NCI-H2196 treated with DMSO at 0.1 percent for 48 hours (cell line): ENCODE data around the gene MEGF11.
"Not testable (repeated sequence)": the region's sequence is repeated elsewhere in the genome, so short reads cannot be mapped to it uniquely, and the experiment has no call there.

Source experiments
- DNase-seq: peaks from one replicate; lab custom pipeline; 2025; ENCODE audit not compliant: unreplicated experiment; lab: John Stamatoyannopoulos, UW

Gene MEGF11

DNA sequence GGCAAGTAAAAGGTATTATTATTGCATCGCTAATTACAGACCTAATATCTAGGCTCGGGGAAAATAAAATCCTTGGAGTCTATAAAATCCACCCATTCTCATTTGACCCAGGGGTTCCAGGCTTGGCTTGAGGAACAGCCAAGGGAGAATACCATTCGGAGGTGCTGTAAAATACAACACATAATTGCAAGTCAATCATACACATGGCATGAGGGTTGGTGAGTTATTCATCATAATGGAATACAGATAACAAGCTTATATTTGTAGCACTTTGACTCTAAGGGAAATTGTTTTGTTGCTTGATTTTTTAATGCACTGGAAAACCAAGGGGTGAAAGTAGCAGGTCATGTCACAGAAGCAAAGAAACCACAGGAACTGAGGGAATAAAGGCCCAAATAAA, 23.0 kb upstream of the MEGF11 start:
- DNase-seq, result no peak

DNA sequence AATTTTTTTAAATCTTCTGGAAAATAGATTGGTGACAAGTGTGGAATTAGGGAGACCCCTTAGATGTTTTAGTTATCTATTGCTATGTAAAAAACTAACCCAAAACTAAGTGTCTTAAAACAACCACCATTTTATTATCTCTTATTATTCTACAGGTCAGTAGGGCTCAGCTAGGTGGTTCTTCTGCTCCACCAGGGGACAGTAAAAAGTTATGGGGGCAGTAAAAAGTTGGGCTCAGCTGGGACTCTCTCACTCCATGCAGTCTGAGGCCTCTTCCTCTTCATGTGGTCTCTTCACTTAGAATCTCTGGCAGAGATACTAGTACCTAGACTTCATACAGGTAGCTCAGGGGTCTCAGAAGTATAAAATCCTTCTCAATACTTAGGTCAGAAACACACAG, 21.8 kb upstream of the MEGF11 start:
- no peak for DNase-seq

DNA sequence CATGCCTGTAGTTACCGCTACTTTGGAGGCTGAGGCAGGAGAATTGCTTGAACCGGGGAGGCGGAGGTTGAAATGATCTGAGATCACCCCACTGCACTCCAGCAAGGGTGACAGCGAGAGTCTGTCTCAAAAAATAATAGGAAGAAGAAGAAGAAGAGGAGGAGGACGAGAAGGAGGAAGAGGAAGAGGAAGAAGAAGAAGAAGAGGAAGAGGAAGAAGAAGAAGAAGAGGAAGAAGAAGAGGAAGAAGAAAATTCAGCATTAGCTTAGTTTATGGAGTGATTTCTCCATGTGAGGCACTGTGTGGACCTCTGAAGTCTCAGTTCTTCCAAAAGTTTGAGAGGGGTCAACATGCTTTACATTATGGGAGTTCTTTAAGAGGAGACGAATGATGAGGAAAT, 17.4 kb upstream of the MEGF11 start:
- no peak for DNase-seq

DNA sequence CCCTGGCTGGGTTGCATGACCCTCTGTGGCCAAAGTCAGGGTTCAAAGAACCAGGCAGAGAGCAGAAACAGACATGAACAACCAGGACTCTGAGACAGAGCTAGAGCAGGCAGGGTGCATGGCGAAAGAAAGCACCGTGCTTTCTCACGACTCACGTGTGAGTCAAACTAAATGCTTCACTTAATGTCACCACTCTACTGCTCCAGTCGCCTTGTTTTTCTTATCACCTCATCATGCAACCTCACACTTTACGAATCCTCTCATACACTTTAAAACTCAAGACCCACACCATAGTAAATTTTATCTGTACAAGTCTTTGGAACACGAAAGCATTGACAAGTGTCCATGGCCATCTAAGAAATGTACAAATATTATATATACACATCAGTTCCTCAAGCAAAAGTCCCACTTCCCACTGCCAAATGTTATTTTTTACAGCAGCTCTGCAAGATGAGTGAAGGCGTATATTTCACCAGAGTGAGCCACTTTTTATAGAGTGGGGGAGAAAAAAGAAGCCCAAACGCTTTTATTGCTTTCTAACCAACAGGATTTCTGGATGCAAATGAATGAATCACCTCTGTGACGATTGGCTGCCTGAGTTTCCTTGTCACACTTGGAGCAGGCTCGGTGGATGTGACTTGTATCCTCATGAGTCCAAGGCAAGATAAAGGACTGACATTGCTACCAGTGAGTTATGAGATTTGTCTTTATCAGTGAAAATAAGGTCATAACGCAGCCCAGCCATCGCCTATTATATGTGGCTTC, 16.0 kb upstream of the MEGF11 start:
- no peak for DNase-seq

DNA sequence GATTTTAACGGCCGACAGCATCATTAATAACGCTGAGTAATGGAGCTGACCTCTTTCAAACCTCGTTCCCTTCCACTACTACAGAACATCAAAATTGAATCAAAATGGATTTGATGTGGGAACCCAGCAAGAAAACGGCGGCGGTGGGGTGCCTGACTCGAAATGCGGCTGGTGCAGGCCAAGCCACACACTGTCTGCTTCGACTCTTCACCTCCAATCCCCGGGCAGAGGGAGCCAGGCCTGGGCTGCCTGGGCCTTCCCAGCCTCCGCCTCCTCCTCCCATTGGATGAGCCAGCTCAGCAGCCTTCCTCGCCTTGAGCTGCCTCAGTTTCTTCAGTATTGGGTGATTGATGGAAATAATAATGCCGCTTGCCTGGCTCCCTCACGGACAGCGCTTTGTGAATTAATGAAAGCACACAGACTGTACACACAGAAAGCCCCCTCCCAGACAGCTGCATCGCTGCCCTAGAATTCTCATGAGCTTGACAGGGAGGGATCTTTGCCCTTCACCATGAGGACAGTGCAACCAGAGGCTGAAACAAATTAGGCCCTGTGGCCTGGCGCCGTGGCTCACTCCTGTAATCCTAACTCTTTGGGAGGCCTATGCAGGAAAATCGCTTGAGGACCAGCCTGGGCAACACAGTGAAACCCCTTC, 11.4 kb upstream of the MEGF11 start:
- DNase-seq, result no peak

DNA sequence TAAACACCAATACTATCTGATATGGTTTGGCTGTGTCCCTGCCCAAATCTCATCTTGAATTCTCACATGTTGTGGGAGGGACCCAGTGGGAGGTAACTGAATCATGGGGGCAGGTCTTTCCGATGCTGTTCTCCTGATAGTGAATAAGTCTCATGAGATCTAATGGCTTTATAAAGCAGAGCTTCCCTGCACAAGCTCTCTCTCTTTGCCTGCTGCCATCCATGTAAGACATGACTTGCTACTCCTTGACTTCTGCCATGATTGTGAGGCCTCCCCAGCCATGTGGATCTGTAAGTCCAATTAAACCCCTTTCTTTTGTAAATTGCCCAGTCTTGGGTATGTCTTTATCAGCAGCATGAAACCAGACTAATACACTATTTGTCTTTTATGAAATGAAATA, 9.3 kb upstream of the MEGF11 start:
- not testable (repeated sequence) for DNase-seq

DNA sequence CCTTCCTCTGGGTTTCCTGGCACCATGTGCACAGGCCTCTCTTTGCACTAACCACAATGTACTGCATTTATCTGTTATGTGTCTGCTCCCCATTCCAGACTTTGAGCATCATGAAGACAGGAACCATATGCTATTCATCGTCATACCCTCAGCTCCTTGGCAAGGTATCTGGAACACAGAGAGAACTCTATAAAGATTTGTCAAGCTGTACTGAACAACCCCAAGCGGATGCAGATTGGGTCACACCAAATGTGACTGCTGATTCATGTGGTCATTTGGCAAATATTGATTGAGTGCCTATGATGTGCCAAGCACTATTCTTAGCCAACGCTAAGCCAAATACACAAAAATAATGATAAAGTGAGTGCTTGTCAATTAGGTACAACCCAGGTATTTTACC, 7.5 kb upstream of the MEGF11 start:
- no peak for DNase-seq

DNA sequence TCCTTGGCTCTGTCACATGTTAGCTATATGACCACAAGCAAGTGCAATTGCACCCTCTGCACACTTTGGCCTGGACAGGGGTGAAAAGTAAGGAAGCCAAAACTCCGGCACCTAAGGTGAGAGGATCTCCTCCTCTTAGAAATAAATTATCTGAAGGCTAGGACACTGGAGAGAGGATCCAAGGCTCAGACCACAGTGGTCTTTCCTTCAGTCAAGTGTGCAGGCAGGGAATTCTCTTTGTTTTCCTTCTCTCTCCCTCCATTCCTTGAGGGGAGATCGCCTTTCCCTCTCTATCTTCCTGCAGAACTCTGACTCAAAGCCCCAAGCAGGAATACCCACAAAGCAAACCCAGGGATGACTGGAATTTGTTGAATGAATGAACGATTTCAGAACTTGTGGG, 3.1 kb upstream of the MEGF11 start:
- no peak for DNase-seq

DNA sequence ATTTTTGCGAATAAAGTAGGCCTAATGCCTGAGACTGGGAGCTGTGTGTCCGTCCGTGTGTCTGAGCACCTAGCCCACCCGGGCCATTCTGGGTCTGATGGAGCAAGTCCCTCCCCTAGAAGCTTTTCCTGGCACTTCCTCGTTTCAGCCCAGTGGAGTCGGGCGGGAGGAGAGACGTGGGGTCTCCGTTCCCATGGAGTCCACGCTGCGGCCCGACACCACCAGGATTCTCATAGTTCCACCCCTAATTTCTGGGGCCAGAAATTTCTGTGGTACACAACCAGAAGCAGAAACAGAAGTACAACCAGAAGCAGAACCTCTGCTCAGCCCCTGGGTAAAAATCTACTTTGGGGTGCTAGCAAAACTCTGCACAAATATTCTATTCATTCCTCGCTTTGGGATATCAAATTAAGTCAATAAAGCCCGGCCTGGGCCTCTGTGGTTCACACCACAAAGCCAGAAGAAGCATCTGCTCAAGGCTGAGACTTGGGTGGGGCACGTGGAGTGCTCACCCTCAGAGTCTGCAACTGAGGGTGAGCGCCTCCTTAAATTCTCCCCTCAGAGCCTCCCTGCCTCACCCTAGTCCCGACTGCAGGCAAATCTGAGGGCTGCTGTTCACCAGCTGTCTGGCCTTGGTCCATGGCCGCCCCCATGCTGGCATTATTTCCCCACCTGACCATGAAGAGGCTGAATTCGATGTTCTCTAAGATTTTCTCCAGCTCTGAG, 1.6 kb upstream of the MEGF11 start:
- no peak for DNase-seq

DNA sequence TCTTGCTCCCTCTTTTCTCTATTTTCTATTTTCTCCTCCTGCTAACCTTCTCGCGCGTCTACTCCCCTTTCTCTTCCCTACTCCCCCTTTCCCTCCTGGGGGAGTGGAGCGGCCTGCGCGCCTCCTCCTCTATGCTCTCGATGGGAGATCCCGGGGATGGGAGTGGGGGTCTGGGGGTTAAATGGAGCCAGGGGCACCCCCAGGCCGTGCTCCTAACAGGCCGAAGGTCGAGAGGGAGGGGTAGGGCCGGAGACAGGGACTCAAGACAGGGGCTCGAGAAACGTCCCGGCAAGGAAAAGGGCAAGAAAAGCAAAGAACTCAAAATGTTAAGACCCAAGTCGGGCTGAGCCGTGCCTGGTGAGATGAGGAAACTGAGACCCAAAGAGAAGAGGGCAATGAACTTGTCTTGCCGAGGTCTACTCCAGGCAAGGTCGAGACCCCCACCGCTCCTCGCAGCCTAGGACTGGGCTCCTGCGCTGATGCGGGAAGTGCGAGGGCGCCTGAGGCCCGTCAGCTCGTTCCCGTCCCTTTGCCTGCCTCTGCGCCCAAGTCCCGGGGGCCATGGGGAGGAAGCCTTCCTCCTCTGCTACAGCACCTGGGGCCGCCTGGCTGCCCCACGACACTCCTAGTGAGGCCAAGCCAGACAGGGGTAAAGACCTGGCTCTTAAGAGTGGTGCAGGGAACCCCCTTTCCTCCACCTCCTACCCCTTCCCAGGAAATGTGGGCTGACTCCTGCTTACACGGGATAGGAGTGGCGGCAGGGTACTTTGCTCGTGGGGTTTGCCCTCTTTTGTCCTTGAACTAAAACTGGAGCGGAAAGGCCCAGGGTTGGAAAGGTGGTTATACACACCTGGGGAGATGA, 770 bp upstream of the MEGF11 start:
- DNase-seq, result no peak

DNA sequence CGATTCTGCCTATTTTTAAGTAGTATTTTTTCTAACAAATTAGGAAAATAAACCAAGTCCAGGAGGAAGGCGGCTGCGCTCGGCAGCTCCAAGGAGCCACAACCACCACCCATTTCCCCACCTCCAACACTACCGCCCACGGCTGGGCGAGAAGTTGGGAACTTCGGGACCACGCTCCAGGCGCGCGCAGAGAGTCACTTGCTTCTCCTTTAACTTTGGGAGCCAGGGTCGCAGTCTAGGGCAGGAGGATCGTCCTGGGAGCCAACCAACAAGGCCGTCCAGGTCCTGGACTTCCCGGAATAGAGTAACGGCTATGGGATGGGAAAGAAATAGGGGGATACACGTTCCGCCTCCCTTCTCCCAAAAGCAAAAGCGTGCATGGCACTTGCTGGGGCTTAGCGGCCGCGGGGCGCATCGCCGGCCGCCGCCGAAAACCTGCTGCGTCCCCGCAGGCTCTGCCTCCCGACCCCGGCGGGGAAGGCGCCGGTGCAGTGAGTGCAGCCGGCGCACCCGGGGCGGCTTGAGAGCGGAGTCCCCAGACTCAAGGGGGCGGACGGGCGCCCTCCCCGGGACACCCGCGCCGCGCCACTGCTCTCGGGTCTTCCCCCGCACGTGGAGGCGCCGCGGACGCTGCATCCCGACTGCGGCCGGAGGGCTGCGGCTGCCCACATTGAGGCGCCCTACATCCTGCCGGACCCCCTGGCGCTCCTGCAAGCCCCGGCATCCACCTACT, 699 bp downstream of the MEGF11 start:
- DNase-seq, result no peak

DNA sequence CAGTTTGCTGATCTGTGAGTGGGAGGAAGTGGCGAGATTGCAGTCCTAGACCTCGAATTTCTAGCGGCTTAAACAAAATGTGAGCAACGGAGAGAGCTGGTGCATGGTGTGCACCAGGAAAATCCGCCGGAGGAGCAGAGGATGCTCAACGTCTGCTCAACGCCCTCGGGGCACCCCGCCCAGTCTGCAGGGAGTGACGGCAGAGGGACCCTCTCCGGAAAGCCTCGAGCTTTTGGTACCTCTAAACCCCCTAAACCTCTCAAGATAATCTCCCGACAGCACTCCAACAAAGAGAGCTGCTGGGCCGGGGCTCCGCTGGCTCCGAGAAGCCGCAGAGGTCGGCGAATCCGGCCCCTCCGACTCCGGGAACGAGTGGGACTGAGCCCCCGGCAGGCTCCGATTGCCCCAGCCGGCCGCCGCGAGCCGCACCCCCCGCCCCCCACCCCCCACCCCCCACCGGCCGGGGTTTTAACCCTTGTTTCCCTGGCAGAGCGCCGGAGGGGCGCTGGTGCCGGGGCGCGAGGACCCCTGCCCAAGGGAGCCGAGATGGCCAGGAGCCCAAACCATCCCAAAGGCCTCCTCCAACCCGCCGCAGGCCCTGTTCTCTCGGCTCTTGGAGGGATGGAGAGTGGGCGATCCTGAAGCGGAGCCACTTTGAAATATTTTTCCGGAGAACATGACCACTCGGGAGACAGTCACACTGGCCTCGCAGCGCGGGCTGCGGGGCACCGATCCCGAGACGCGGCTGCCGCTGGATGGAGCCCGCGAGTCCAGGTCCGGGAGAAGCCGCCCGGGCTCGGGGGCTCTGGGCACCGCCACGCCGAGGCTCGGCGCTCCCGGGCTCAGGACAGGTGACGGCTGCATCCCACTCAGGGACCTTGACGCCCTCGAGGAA, 1.5 kb downstream of the MEGF11 start:
- DNase-seq, result peak; percentile 14

DNA sequence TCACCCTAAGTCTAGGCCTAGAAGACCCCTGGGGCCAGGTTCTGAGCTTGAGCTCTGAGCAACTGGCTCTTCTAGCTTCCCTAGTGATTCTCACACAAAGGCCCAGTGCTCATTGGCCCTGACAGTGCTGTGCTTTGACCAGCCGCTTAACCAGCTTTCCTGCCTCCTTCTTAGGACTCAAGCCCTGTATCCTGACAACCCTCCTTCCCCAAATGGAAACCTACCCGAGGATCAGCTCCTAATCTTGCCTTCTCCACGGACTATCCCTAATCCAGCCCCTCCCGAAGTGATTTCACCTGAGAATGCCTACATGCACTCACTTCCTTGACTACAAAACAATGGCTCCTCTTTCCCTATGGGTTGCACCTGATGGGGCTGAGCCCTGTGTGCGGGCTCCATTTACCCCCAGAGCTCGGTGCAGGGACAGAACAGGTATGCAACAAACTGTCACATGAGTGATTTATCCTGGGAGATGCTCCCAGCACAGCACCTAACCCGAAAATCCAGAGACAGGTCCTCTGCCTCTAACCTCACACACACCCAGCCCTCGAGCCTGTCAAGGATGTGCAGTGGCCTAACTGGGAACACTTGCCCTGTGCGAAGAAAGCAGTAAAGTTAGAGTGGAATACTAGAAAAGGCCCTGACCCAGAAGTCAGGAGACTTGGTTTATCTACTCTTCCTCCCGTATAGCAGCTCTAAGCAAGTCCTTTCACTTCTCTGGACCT, 2.3 kb downstream of the MEGF11 start:
- no peak for DNase-seq

DNA sequence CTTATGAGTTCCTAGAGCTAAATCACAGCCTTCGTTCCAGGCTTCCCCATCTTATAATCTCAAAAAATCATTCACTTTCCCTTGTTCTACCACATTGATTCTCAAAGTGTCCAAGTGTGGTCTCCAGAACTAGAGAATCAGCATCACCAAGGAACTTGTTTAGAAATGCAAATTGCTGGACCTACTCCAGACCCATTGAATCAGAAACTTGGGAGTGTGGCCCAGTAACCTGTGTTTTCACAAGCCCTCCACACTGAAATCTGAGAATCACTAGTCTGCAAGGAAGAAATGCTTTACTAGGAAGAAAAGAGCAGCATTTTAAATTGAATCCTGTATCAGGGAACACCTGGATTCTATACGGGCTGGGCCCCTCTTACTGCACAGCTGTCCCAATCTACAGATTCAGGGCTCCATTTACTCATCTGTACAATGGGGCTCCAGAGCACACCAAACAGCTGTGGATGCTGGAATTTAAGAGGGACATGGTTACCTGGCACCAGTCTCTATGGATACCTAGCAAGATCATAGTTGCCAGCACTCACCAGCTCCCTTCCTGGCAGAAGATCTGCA, 3.9 kb downstream of the MEGF11 start:
- peak; percentile 30 for DNase-seq

DNA sequence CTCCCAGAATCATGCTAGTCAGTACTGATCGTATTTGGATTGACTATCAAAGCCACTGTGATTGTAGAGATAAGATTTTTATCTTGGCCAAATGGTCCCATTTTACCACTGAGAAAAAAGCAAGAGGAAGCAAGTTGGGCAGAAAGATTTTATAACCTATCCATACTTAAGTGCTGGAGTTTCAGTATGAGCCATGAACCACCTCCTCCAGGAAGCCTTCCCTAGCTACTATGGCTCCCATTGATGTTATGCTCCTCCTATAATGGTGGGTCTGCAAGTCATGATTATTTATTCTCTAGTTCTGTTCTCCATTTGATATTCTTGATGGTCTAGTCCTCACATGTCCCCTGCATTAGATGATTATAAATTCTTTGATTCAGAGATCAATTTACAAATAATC, 6.6 kb downstream of the MEGF11 start:
- no peak for DNase-seq

DNA sequence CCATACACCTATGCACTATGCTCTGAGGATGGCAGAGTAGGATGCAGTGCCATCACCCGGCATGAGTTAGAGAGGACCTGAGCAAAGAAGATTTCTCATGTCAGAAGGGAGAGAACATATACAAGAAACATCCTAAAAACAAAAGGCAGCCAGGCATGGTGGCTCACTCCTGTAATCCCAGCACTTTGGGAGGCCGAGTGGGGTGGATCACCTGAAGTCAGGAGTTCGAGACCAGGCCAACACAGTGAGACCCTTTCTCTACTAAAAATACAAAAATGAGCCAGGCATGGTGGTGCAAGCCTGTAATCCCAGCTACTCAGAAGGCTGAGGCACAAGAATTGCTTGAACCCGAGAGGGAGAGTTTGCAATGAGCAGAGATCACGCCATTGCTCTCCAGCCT, 7.7 kb downstream of the MEGF11 start:
- DNase-seq, result not testable (repeated sequence)

DNA sequence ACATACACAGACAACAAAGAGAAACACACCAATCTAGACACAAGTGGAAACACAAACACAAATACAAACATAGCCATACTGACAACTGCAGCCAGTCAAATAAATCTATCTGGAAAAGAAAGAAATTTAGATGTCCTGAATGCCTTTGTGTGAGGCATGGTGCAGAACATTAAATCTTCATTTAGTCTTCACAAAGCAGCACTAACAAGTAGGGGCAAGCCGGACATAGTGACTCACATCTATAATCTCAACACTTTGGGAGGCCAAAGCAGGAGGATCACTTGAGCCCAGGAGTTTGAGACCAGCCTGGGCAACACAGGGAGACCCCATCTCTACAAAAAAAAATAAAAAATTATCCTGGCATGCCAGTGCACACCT, 11.7 kb downstream of the MEGF11 start:
- DNase-seq, result no peak

DNA sequence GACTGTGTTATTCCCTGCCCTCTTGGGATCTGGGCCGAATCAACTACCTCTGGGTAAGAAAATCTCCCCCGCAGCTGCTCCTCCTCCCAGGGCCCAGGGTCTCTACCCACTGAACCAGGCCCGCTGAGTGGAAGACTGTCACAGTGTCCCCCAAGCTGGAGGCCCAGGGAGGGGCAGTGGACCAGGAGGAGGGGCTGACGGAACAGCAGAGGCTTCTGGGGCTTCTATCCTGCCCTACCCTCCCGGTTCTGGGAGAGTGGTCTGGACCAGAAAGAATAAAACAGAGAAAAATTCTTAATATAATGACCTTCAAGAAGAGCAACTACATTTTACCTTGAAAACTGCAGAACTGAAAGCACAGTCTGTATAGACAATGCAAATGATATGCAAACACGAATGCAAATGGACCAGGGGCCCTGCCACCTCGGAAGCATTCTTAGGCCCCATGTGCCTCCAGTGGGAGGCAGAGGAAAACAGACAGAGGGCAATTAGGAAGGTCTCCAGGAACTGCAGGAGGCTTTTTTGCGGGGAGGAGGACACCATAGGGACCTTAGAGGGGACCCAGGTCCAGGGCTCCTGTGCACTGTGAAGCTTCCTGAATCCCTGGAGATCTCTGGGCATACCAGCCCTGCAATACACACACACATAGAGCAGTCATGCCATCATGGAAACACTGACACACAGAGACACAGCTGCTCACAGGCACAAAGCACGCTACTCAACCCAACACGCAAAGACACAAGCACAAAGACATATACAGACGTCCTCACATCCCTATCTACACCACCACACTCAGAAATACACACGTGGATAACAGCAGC, 12.3 kb downstream of the MEGF11 start:
- DNase-seq, result no peak
